Body of pancreas (tissue), 4 donors: ENCODE measurements around the gene HNRNPA2B1.

Experiments
- CTCF ChIP-seq, 7 experiments: fragments of 450-650 bp in 4 of 7; fragments of 200-600 bp in 3 of 7; sonication (generic) in 3 of 7; IDR thresholded peaks; one replicate each; pipeline ENCODE4 v1.5.1; 2016 to 2019; ENCODE audit warnings: antibody characterized with exemption in 7 of 7
- POLR2A ChIP-seq, 3 donors: fragments of 450-650 bp; IDR thresholded peaks; one replicate each; pipeline ENCODE4 v1.6.1; 2016; ENCODE audit warnings: antibody characterized with exemption in 3 of 3, mild to moderate bottlenecking in 2 of 3

GRCh38 chr7:26179826-26180497 lies 20.6 kb downstream of the HNRNPA2B1 start:
- TF ChIP-seq CTCF (IDR thresholded peaks at IDR 0.05) (no peak), POLR2A (IDR thresholded peaks at IDR 0.05) (peak in 1 of 3 donors; percentile 18)
